Measurements from ENCODE around the gene PLCB4.

PLCB4 gene

GRCh38 chr20:9311132-9311531 lies 242.2 kb downstream of the PLCB4 start:
- no peak for DNase-seq (ENCODE audit: low read depth)
- TF ChIP-seq, protein P1, sequence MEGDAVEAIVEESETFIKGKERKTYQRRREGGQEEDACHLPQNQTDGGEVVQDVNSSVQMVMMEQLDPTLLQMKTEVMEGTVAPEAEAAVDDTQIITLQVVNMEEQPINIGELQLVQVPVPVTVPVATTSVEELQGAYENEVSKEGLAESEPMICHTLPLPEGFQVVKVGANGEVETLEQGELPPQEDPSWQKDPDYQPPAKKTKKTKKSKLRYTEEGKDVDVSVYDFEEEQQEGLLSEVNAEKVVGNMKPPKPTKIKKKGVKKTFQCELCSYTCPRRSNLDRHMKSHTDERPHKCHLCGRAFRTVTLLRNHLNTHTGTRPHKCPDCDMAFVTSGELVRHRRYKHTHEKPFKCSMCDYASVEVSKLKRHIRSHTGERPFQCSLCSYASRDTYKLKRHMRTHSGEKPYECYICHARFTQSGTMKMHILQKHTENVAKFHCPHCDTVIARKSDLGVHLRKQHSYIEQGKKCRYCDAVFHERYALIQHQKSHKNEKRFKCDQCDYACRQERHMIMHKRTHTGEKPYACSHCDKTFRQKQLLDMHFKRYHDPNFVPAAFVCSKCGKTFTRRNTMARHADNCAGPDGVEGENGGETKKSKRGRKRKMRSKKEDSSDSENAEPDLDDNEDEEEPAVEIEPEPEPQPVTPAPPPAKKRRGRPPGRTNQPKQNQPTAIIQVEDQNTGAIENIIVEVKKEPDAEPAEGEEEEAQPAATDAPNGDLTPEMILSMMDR (IDR thresholded peaks at IDR 0.05; ENCODE audit: control insufficient read depth, extremely low read depth, insufficient read depth): no peak
- no peak overlapping the region for H3K4me3 ChIP-seq (ENCODE audit: low read depth, low read length)

GRCh38 chr20:9319687-9320384 lies 250.9 kb downstream of the PLCB4 start:
- DNase-seq (ENCODE audit: low read depth): no peak
- TF ChIP-seq, protein P1 (IDR thresholded peaks at IDR 0.05; ENCODE audit: control insufficient read depth, extremely low read depth, insufficient read depth): no peak
- H3K4me3 ChIP-seq (ENCODE audit: low read depth, low read length): no peak overlapping the region

DNA sequence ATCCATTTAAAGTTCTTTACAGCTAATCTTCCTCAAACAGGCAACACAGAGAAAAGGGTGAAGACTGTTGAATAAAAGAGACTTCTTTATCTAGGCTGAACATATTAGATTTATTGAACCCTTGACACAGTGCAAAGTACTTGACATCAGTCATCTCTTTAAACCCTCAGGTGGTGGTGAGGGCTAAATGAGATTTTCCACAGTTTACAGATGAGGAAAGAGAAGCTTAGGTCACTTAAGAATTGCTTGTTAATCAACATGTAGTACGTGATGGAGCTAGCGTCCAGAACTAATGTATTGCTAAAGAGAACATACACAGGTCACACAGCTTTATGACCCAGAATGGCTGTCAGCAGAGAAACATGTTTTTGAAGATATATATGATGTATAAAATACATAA lies 252.1 kb downstream of the PLCB4 start:
- DNase-seq (ENCODE audit: low read depth): no peak
- TF ChIP-seq, protein P1 (IDR thresholded peaks at IDR 0.05; ENCODE audit: control insufficient read depth, extremely low read depth, insufficient read depth): no peak
- H3K4me3 ChIP-seq (ENCODE audit: low read depth, low read length): no peak overlapping the region

GRCh38 chr20:9322661-9323060 lies 253.8 kb downstream of the PLCB4 start:
- no peak overlapping the region for H3K4me3 ChIP-seq (ENCODE audit: low read depth, low read length)
- TF ChIP-seq, protein P1 (IDR thresholded peaks at IDR 0.05; ENCODE audit: control insufficient read depth, extremely low read depth, insufficient read depth): no peak
- no peak for DNase-seq (ENCODE audit: low read depth)

GRCh38 chr20:9323622-9324021 lies 254.7 kb downstream of the PLCB4 start:
- TF ChIP-seq, protein P1 (IDR thresholded peaks at IDR 0.05; ENCODE audit: control insufficient read depth, extremely low read depth, insufficient read depth): no peak
- DNase-seq (ENCODE audit: low read depth): no peak
- no peak overlapping the region for H3K4me3 ChIP-seq (ENCODE audit: low read depth, low read length)

GRCh38 chr20:9329355-9330101 lies 260.6 kb downstream of the PLCB4 start:
- no peak overlapping the region for H3K4me3 ChIP-seq (ENCODE audit: low read depth, low read length)
- TF ChIP-seq, protein P1 (IDR thresholded peaks at IDR 0.05; ENCODE audit: control insufficient read depth, extremely low read depth, insufficient read depth): no peak
- DNase-seq (ENCODE audit: low read depth): no peak
